Fibroblast of skin of right biceps (primary cell): ENCODE results near the gene C9.
"Not testable (repeated sequence)": the region's sequence is repeated elsewhere in the genome, so short reads cannot be mapped to it uniquely, and the experiment has no call there.

Experiments
- DNase-seq: peaks from one replicate; pipeline ENCODE4 v3.0.0-alpha.2; 2013

C9 gene

GRCh38 chr5:39319395-39319794 is 44.9 kb downstream of the C9 start:
- DNase-seq, result no peak

GRCh38 chr5:39316464-39316863 is 47.8 kb downstream of the C9 start:
- not testable (repeated sequence) for DNase-seq

- no peak for DNase-seq
These were observed 48.3 kb downstream of the C9 start for GRCh38 chr5:39315995-39316394.

- no peak for DNase-seq
These were observed 49.7 kb downstream of the C9 start for GRCh38 chr5:39314591-39314990.

GRCh38 chr5:39309534-39309933 is 54.8 kb downstream of the C9 start:
- no peak for DNase-seq

- DNase-seq, result no peak
These were observed 61.8 kb downstream of the C9 start for GRCh38 chr5:39302472-39302871.

- no peak for DNase-seq
These were observed 62.9 kb downstream of the C9 start for GRCh38 chr5:39301406-39301805.

- no peak for DNase-seq
These were observed 64.3 kb downstream of the C9 start for GRCh38 chr5:39299962-39300361.

- no peak for DNase-seq
These were observed 69.6 kb downstream of the C9 start for GRCh38 chr5:39294736-39295135.

- no peak for DNase-seq
These were observed 79.7 kb downstream of the C9 start for GRCh38 chr5:39284552-39284951.

GRCh38 chr5:39283231-39283818 is 81.0 kb downstream of the C9 start:
- DNase-seq, result peak; percentile 59

GRCh38 chr5:39282561-39282960 is 81.7 kb downstream of the C9 start:
- no peak for DNase-seq

- DNase-seq, result not testable (repeated sequence)
These were observed 88.4 kb downstream of the C9 start for GRCh38 chr5:39275865-39276264.

- DNase-seq, result no peak
These were observed 89.8 kb downstream of the C9 start for GRCh38 chr5:39274398-39275085.

- DNase-seq, result no peak
These were observed 90.9 kb downstream of the C9 start for GRCh38 chr5:39273314-39273954.

- DNase-seq, result not testable (repeated sequence)
These were observed 91.4 kb downstream of the C9 start for GRCh38 chr5:39272869-39273231.

- no peak for DNase-seq
These were observed 94.0 kb downstream of the C9 start for GRCh38 chr5:39270225-39270848.

- no peak for DNase-seq
These were observed 97.1 kb downstream of the C9 start for GRCh38 chr5:39267186-39267585.

GRCh38 chr5:39266442-39266841 is 97.9 kb downstream of the C9 start:
- DNase-seq, result peak; percentile 51

- no peak for DNase-seq
These were observed 99.8 kb downstream of the C9 start for GRCh38 chr5:39264528-39264927.

- DNase-seq, result no peak
These were observed 101.3 kb downstream of the C9 start for GRCh38 chr5:39262981-39263380.

GRCh38 chr5:39260095-39260494 is 104.2 kb downstream of the C9 start:
- DNase-seq, result no peak

- DNase-seq, result no peak
These were observed 106.7 kb downstream of the C9 start for GRCh38 chr5:39257554-39257953.
